HepG2 (cell line): Measurements from ENCODE around the gene KIF2C. TPM values are rescaled to one million over a fixed set of nuclear protein-coding genes. Genes with fewer than 3 reads are reported as not detected.
A peak's percentile ranks its signal among the peaks of the same experiment; 100 is the strongest.

ENCODE experiments used
- ARNT2 ChIP-seq: sonication (generic); formaldehyde crosslinking; IDR thresholded peaks from 2 replicates; pipeline ENCODE4 v1.8.0; 2022; ENCODE audit warnings: mild to moderate bottlenecking, low read depth, missing genetic modification reagents, moderate library complexity
- ELF3 ChIP-seq: IDR thresholded peaks from 2 replicates; pipeline ENCODE4 v1.6.1; 2016; ENCODE audit warnings: missing genetic modification reagents, missing compliant biosample characterization
- GLI4 ChIP-seq: sonication (generic); formaldehyde crosslinking; IDR thresholded peaks from 2 replicates; pipeline ENCODE4 v1.5.1; 2020; ENCODE audit warnings: missing genetic modification reagents, mild to moderate bottlenecking, moderate library complexity, borderline replicate concordance
- GPN1 ChIP-seq: sonication (generic); formaldehyde crosslinking; IDR thresholded peaks from 2 replicates; pipeline ENCODE4 v1.5.1; 2020; ENCODE audit warnings: missing genetic modification reagents, borderline replicate concordance
- HHEX ChIP-seq: IDR thresholded peaks from 2 replicates; pipeline ENCODE4 v1.6.1; 2016; ENCODE audit warnings: control low read depth
- HINFP ChIP-seq: sonication (generic); formaldehyde crosslinking; IDR thresholded peaks from 2 replicates; pipeline ENCODE4 v1.4.0; 2020; ENCODE audit warnings: low read depth, mild to moderate bottlenecking, missing genetic modification reagents
- KDM6A ChIP-seq: IDR thresholded peaks from 2 replicates; pipeline ENCODE4 v1.6.1; 2016; ENCODE audit warnings: low read depth
- KLF9 ChIP-seq: IDR thresholded peaks from 2 replicates; pipeline ENCODE4 v1.6.1; 2016; ENCODE audit warnings: low read depth
- LBX2 ChIP-seq: sonication (generic); formaldehyde crosslinking; IDR thresholded peaks from 2 replicates; pipeline ENCODE4 v1.5.0; 2020; ENCODE audit warnings: missing genetic modification reagents, mild to moderate bottlenecking, borderline replicate concordance
- NFYC ChIP-seq: IDR thresholded peaks from 2 replicates; pipeline ENCODE4 v1.6.1; 2016; ENCODE audit warnings: missing genetic modification reagents, missing compliant biosample characterization
- PHF8 ChIP-seq: sonication (generic); formaldehyde crosslinking; IDR thresholded peaks from 2 replicates; pipeline ENCODE4 v1.5.0; 2020; ENCODE audit warnings: missing genetic modification reagents
- PITX1 ChIP-seq: sonication (generic); formaldehyde crosslinking; IDR thresholded peaks from 2 replicates; pipeline ENCODE4 v1.5.1; 2020; ENCODE audit warnings: mild to moderate bottlenecking, missing genetic modification reagents
- RAD21 ChIP-seq: fragments of 450-650 bp; formaldehyde crosslinking; IDR thresholded peaks from 2 replicates; pipeline ENCODE4 v1.5.0; 2020; ENCODE audit warnings: mild to moderate bottlenecking
- RAD51 ChIP-seq: fragments of 450-650 bp; IDR thresholded peaks from 2 replicates; pipeline ENCODE4 v1.6.1; 2016; ENCODE audit warnings: borderline replicate concordance
- SMC3 ChIP-seq: IDR thresholded peaks from 2 replicates; pipeline ENCODE4 v1.6.1; 2011; ENCODE audit warnings: low read length, improper control_type of control experiment
- SNAPC2 ChIP-seq: sonication (generic); formaldehyde crosslinking; IDR thresholded peaks from 2 replicates; pipeline ENCODE4 v1.8.1; 2022; ENCODE audit warnings: mild to moderate bottlenecking, missing genetic modification reagents
- SOX5 ChIP-seq: IDR thresholded peaks from 2 replicates; pipeline ENCODE4 v1.6.1; 2016; ENCODE audit warnings: borderline replicate concordance
- THAP11 ChIP-seq: IDR thresholded peaks from 2 replicates; pipeline ENCODE4 v1.6.1; 2016; ENCODE audit warnings: missing biosample characterization, missing genetic modification reagents
- XRCC5 ChIP-seq: fragments of 200-400 bp; formaldehyde crosslinking; optimal IDR thresholded peaks from 2 replicates; pipeline ENCODE3; 2017; ENCODE audit warnings: mild to moderate bottlenecking, low read length
- ZNF12 ChIP-seq: sonication (generic); formaldehyde crosslinking; IDR thresholded peaks from 2 replicates; pipeline ENCODE4 v1.5.0; 2020; ENCODE audit warnings: missing genetic modification reagents
- ZNF263 ChIP-seq: sonication (generic); formaldehyde crosslinking; IDR thresholded peaks from 2 replicates; pipeline ENCODE4 v1.4.0; 2020; ENCODE audit warnings: missing genetic modification reagents
- polyA plus RNA-seq, 8 experiments: library from polyadenylated mRNA; depleted of rRNA in 3 of 8; stranded (reverse) in 7 of 8; unstranded in 1 of 8; fragments of >200 nt; fragmentation: Illumina TruSeq in 4 of 8; extraction: Trizol in 4 of 8; gene quantifications; 2 replicates each; pipeline versions ENCODE4 v1.2.1 to v1.2.3, GENCODE V29; 2011 to 2016; ENCODE audit warnings: low read depth in 4 of 8, missing spikeins in 1 of 8, mixed read lengths in 1 of 8; ENCODE audit not compliant: insufficient read depth in 1 of 8
- total RNA-seq, 5 experiments: library from RNA; depleted of rRNA; stranded (reverse); fragments of >200 nt; fragmentation: Illumina TruSeq; extraction: Trizol; gene quantifications; 2 replicates each; pipeline ENCODE4 v1.2.3, GENCODE V29; 2016; ENCODE audit warnings: low read depth in 1 of 5
- TF ChIP-seq, protein P1 (sequence below): IDR thresholded peaks from 2 replicates; pipeline ENCODE4 v1.6.1; 2016; ENCODE audit warnings: low read depth, control low read depth
- TF ChIP-seq, protein P2 (sequence below): sonication (generic); formaldehyde crosslinking; IDR thresholded peaks from 2 replicates; pipeline ENCODE4 v1.5.0; 2020; ENCODE audit warnings: mild to moderate bottlenecking, missing genetic modification reagents
- TF ChIP-seq, protein P3 (sequence below): sonication (generic); formaldehyde crosslinking; IDR thresholded peaks from 2 replicates; pipeline ENCODE4 v1.8.0; 2022; ENCODE audit warnings: mild to moderate bottlenecking, missing genetic modification reagents, borderline replicate concordance
- TF ChIP-seq, protein P4 (sequence below): IDR thresholded peaks from 2 replicates; pipeline ENCODE4 v1.6.1; 2016; ENCODE audit warnings: missing compliant biosample characterization, missing genetic modification reagents, borderline replicate concordance

KIF2C gene
- total and polyA plus RNA-seq, 2 of the 13 experiments (the other 11 are each of a cell fraction or from before 2014, with no cell fraction given), result 29.7 to 53.7 TPM

DNA sequence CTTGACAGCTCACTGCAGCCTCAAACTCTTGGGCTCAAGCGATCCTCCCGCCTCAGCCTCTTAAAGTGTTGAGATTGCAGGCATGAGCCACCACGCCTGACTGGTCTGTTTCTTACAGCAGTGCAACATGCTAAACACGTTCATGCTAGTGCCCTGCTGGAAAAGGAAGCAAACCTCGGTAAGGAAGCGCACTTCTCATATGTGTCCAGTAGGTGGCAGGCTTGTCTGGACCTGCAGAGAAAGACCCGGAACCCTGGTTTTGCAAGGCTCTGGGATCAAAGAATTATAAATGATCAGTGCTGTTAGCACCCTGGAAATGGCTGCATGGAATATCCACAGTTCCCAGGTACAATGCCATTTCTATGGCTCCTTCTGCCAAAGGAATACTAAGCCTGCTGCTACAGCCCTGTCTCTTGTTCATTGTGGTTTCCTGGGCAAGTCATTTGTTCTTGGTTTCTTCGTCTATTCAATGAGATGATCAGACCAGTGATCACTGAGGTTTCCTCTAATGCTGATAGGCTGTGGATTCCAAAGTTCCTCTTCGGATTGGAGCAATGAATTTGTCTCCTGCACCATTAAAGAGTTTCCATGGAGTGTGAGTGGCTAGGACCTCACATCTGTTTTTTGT, 24.6 kb upstream of the KIF2C start (continued):
- TF ChIP-seq, protein P1, sequence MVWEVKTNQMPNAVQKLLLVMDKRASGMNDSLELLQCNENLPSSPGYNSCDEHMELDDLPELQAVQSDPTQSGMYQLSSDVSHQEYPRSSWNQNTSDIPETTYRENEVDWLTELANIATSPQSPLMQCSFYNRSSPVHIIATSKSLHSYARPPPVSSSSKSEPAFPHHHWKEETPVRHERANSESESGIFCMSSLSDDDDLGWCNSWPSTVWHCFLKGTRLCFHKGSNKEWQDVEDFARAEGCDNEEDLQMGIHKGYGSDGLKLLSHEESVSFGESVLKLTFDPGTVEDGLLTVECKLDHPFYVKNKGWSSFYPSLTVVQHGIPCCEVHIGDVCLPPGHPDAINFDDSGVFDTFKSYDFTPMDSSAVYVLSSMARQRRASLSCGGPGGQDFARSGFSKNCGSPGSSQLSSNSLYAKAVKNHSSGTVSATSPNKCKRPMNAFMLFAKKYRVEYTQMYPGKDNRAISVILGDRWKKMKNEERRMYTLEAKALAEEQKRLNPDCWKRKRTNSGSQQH (CRISPR knock-in tag), result no peak
- peak; percentile 44; the same call in 1 of the 2 replicates for TF ChIP-seq RAD21 (CRISPR knock-in tag)
- TF ChIP-seq XRCC5, result peak; percentile 27
- TF ChIP-seq ZNF12, result peak; percentile 55; the same call in 1 of the 2 replicates
- TF ChIP-seq THAP11 (CRISPR knock-in tag), result no peak
- TF ChIP-seq ELF3 (CRISPR knock-in tag), result peak; percentile 62
- TF ChIP-seq, protein P2, sequence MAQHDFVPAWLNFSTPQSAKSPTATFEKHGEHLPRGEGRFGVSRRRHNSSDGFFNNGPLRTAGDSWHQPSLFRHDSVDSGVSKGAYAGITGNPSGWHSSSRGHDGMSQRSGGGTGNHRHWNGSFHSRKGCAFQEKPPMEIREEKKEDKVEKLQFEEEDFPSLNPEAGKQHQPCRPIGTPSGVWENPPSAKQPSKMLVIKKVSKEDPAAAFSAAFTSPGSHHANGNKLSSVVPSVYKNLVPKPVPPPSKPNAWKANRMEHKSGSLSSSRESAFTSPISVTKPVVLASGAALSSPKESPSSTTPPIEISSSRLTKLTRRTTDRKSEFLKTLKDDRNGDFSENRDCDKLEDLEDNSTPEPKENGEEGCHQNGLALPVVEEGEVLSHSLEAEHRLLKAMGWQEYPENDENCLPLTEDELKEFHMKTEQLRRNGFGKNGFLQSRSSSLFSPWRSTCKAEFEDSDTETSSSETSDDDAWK (CRISPR knock-in tag), result no peak
- TF ChIP-seq SMC3, result peak; percentile 53
- no peak for TF ChIP-seq PITX1 (CRISPR knock-in tag)
- no peak for TF ChIP-seq HINFP (CRISPR knock-in tag)
- no peak for TF ChIP-seq GPN1 (CRISPR knock-in tag)
- TF ChIP-seq KLF9 (CRISPR knock-in tag), result no peak
- TF ChIP-seq, protein P3, sequence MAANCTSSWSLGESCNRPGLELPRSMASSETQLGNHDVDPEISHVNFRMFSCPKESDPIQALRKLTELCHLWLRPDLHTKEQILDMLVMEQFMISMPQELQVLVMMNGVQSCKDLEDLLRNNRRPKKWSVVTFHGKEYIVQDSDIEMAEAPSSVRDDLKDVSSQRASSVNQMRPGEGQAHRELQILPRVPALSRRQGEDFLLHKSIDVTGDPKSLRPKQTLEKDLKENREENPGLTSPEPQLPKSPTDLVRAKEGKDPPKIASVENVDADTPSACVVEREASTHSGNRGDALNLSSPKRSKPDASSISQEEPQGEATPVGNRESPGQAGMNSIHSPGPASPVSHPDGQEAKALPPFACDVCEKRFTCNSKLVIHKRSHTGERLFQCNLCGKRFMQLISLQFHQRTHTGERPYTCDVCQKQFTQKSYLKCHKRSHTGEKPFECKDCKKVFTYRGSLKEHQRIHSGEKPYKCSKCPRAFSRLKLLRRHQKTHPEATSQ (CRISPR knock-in tag), result no peak
- no peak for TF ChIP-seq GLI4 (CRISPR knock-in tag)
- TF ChIP-seq ARNT2 (CRISPR knock-in tag), result 0 out of 2 replicates have a peak, but pooled peaks have one; percentile 33
- no peak for TF ChIP-seq PHF8 (CRISPR knock-in tag)
- TF ChIP-seq LBX2, result no peak
- no peak for TF ChIP-seq KDM6A (CRISPR knock-in tag)
- no peak for TF ChIP-seq HHEX (CRISPR knock-in tag)
- no peak for TF ChIP-seq ZNF263 (CRISPR knock-in tag)
- no peak for TF ChIP-seq RAD51
- TF ChIP-seq SOX5 (CRISPR knock-in tag), result no peak
- no peak for TF ChIP-seq SNAPC2 (CRISPR knock-in tag)
- TF ChIP-seq, protein P4, sequence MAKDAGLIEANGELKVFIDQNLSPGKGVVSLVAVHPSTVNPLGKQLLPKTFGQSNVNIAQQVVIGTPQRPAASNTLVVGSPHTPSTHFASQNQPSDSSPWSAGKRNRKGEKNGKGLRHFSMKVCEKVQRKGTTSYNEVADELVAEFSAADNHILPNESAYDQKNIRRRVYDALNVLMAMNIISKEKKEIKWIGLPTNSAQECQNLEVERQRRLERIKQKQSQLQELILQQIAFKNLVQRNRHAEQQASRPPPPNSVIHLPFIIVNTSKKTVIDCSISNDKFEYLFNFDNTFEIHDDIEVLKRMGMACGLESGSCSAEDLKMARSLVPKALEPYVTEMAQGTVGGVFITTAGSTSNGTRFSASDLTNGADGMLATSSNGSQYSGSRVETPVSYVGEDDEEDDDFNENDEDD, result no peak
- TF ChIP-seq NFYC, result no peak
